Measurements from ENCODE around the gene VRK2. TPM values are rescaled to one million over a fixed set of nuclear protein-coding genes. Genes with fewer than 3 reads are reported as not detected.

Gene VRK2
- total RNA-seq (10 to 100 TPM; 17.1 to 30.2 (median 24.6) TPM), polyA plus RNA-seq (10 to 100 TPM in 2 of 3 donors, 1 to 10 TPM in 1; 6.2 to 17.7 (median 11.8) TPM)
- long read RNA-seq, donor 1, partial matches to known transcripts = 3 of 11 reads
- long read RNA-seq, donor 1, other reads (novel, unspliced or antisense) = 7 of 11 reads
- long read RNA-seq, donor 2, partial matches to known transcripts = 14 of 51 reads
- long read RNA-seq, donor 2, other reads (novel, unspliced or antisense) = 36 of 51 reads

DNA sequence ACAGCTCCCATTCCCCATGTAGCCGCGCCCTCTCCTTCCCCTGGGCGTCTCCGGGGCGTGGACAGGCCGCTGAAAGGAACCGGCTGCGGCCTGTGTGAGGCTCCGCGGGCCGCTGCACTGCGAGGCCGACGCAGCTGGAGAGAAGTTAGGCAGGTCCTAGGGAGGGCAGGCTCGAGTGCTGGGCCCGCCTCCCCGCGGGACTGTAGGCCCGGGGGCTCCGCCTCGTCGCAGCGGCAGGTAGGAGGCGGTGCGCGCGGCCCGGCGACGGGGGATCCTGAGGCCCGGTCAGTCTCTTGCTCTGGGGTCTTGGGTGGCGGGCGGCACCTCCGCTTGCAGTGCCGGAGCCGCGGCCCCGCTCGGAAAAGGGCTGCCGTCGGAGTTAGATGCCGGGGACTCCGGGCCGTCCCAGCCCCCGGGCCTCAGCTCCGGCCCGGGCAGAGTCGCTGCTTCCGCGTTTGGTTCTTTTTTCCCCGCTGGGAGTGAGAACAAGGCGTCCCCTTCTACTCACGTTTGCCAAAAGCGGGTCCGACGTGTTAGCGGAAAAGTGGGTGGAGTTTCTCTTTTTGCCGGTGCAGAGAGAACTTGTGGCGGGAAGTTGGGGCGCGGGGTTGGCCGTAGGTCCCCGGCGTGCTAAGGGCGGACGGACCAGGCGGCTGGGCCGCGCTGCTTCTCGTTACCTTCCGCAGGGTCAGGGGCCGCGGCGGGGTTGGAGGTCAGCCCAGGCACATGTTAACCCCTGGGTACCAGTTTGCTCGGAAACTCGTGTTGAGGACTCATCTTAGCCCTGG lies at the start of gene VRK2:
Gene VRK2, plus strand, starts transcription at position 222 of the 788 bp plus-strand sequence. CDS start 2,026 bp downstream, outside the sequence.
- Histone ChIP-seq H3K4me3 (peak within 1 kb of the TSS; percentile 90), H3K9me3 (no peaks in the 10 kb centered on the region), H3K36me3 (ENCODE audit: insufficient read depth in 1 of 2, low read depth in 1 of 2) (peaks cover 0 to 18% of the 10 kb centered on the region in 2 donors), H3K27ac (peak within 1 kb of the TSS; percentile 93), H3K27me3 (ENCODE audit: insufficient read depth in 3 of 3, low read length in 2 of 3) (no peaks in the 10 kb centered on the region), H3K4me1 (peaks cover 13% of the 10 kb centered on the region)
- peak; percentile 86 to 92 for DNase-seq
- TF ChIP-seq, protein P1, sequence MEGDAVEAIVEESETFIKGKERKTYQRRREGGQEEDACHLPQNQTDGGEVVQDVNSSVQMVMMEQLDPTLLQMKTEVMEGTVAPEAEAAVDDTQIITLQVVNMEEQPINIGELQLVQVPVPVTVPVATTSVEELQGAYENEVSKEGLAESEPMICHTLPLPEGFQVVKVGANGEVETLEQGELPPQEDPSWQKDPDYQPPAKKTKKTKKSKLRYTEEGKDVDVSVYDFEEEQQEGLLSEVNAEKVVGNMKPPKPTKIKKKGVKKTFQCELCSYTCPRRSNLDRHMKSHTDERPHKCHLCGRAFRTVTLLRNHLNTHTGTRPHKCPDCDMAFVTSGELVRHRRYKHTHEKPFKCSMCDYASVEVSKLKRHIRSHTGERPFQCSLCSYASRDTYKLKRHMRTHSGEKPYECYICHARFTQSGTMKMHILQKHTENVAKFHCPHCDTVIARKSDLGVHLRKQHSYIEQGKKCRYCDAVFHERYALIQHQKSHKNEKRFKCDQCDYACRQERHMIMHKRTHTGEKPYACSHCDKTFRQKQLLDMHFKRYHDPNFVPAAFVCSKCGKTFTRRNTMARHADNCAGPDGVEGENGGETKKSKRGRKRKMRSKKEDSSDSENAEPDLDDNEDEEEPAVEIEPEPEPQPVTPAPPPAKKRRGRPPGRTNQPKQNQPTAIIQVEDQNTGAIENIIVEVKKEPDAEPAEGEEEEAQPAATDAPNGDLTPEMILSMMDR (IDR thresholded peaks at IDR 0.05) = no peak
- intact Hi-C loops (cut with DNase I) = loop anchor here in 1 of 2 donors (5.0 kb wide), 1 partner anchor 196 kb away; the partner anchor contains the start of gene FANCL
- WGBS, 3 donors = 0 to 1% (median 1%) methylated on average over 71 to 76 of the region's 76 CpGs
- ATAC-seq = peak; percentile 92 to 97 (median 94)

DNA sequence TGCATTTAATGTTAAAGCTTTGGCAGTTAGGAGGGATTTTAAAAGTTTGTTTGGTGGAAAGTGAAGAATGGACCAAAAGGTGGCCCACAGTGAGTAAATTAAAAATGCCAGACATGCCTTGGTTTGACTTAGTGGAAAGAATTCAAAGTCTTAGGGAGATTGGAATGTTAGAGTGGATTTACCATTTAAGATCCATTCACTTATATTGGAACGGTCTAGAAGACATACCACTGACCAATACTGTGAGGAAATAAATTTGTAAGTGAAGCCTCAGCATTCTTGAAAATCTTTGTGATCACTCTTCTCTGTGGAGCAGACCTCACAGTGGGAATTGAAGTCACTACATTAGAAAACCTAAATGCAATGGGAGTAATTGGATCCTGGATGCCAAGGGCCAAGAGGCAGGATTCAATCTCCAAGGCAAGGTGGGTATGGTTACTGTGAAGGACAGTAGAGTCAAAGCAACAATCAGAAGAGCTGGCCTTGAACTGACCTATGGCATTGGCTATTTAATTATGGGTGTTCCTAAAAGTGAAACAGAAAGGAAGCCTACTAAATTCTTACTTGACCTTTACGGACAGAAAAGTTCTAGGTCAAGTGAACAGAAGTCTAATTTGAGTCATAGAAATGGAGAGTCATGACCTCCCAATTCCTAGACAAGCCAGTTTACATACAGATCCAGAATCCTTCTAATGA lies 40.2 kb upstream of the VRK2 start:
- DNase-seq (no peak), ATAC-seq (no peak)
- Histone ChIP-seq H3K27me3 (ENCODE audit: insufficient read depth in 3 of 3, low read length in 2 of 3) (no peaks in the 10 kb centered on the region), H3K4me3 (no peak overlapping the region), H3K9me3 (no peaks in the 10 kb centered on the region), H3K27ac (no peak overlapping the region), H3K4me1 (no peaks in the 10 kb centered on the region), H3K36me3 (ENCODE audit: insufficient read depth in 1 of 2, low read depth in 1 of 2) (no peaks in the 10 kb centered on the region)
- TF ChIP-seq, protein P1 (IDR thresholded peaks at IDR 0.05) = no peak
- intact Hi-C loops (cut with DNase I) = no loop called here
- 71 to 82% (median 75%) methylated on average over 2 of the region's 2 CpGs for WGBS, 3 donors

DNA sequence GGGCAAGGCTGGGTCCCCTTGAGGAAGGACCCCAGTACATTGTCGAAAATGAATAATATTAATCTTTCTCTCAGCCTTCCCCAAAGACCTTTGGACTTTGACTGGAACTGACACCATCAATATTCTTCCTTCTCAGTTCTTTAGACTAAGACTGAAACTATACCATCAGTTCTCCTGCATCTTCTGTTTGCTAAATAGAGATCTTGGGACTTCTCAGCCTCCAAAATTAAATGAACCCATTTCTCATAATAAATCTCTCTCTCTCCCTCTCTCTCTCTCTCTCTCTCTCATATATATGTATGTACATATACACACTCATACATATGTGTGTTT lies 39.7 kb upstream of the VRK2 start:
- H3K4me1 ChIP-seq = no peaks in the 10 kb centered on the region
- no peaks in the 10 kb centered on the region for H3K36me3 ChIP-seq (ENCODE audit: insufficient read depth in 1 of 2, low read depth in 1 of 2)
- no peaks in the 10 kb centered on the region for H3K27me3 ChIP-seq (ENCODE audit: insufficient read depth in 3 of 3, low read length in 2 of 3)
- no peak overlapping the region for H3K27ac ChIP-seq
- H3K9me3 ChIP-seq = no peaks in the 10 kb centered on the region
- TF ChIP-seq, protein P1 (IDR thresholded peaks at IDR 0.05) = no peak
- no peak overlapping the region for H3K4me3 ChIP-seq
- 44 to 91% (median 90%) methylated on average over 1 of the region's 1 CpG for WGBS, 3 donors
- no peak for ATAC-seq
- intact Hi-C loops (cut with DNase I) = no loop called here
- no peak for DNase-seq

DNA sequence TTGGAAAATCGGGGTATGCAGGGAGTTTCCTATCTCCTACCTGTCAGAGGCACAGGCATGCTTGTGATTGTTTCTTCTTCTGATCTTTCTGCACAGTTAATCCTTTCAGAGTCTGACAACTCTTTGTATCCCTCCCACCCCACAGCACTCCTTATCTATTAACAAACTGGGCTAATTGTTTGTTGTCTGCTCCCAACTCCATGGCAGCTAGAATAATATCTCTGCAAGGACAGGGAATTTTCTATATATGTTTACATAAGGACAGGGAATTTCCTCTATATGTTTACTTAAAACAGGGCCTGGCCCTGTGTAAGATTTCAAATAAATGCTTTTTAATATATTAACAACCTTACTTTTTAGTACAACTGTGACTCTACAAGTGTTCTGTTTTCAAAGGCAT lies 36.0 kb upstream of the VRK2 start:
- no peaks in the 10 kb centered on the region for H3K4me1 ChIP-seq
- H3K27me3 ChIP-seq (ENCODE audit: insufficient read depth in 3 of 3, low read length in 2 of 3) = no peaks in the 10 kb centered on the region
- no peaks in the 10 kb centered on the region for H3K36me3 ChIP-seq (ENCODE audit: insufficient read depth in 1 of 2, low read depth in 1 of 2)
- no peak overlapping the region for H3K27ac ChIP-seq
- DNase-seq = no peak
- WGBS, 3 donors = 92 to 100% (median 97%) methylated on average over 1 of the region's 1 CpG
- no peak overlapping the region for H3K4me3 ChIP-seq
- ATAC-seq = no peak
- no peaks in the 10 kb centered on the region for H3K9me3 ChIP-seq
- TF ChIP-seq, protein P1 (IDR thresholded peaks at IDR 0.05) = no peak
- intact Hi-C loops (cut with DNase I) = no loop called here

Measured in psoas muscle (tissue), 8 donors.